Endothelial cell of umbilical vein (primary cell): ENCODE measurements around the gene POSTN. TPM values are rescaled to one million over a fixed set of nuclear protein-coding genes. Genes with fewer than 3 reads are reported as not detected.
"Not testable (repeated sequence)": the region's sequence is repeated elsewhere in the genome, so short reads cannot be mapped to it uniquely, and the experiment has no call there.

Experiments
- BruUV-seq: library from RNA; stranded (reverse); fragments of 400-500 nt; replicated peaks from 2 replicates; lab custom pipeline; 2021; lab: Mats Ljungman, UMichigan
- CTCF ChIA-PET: fragments of 300-600, 350-600 bp; sonication (Branson Sonifier 250); formaldehyde crosslinking; loops from one replicate; lab custom pipeline; 2021; ENCODE audit warnings: antibody characterized with exemption, inconsistent platforms; lab: Charles Lee
- POLR2A ChIA-PET: fragments of 300-600, 350-600 bp; sonication (Branson Sonifier 250); formaldehyde crosslinking; loops from one replicate; lab custom pipeline; 2021; ENCODE audit warnings: antibody characterized with exemption, inconsistent platforms; lab: Charles Lee
- DNase-seq: peaks from one replicate; pipeline ENCODE4 v3.0.0-alpha.2; 2011; ENCODE audit warnings: low read depth, low spot score
- FAIRE-seq: peaks from 2 replicates; lab custom pipeline; 2011; peaks lifted over from hg19 to GRCh38; lab: Jason Lieb, UNC
- H2AFZ ChIP-seq: 2 replicates; pipeline ENCODE4 v1.6.0; 2012; ENCODE audit warnings: low read depth, low read length, control low read depth, inconsistent platforms
- H3K27ac ChIP-seq: 2 replicates; pipeline ENCODE4 v1.5.1; 2011; ENCODE audit warnings: low read depth, mild to moderate bottlenecking, control low read depth, low read length, moderate library complexity; ENCODE audit not compliant: insufficient read depth
- H3K27me3 ChIP-seq, 2 experiments: 2 replicates each; pipeline versions ENCODE4 v1.6.0 to v1.6.1; 2011; ENCODE audit warnings: low read length in 2 of 2, mixed read lengths in 1 of 2; ENCODE audit not compliant: control insufficient read depth in 2 of 2, insufficient read depth in 2 of 2
- H3K36me3 ChIP-seq, 2 experiments: 2 replicates in 1 of 2; 3 replicates in 1 of 2; pipeline ENCODE4 v1.5.1; 2011; ENCODE audit warnings: low read length in 2 of 2, mild to moderate bottlenecking in 1 of 2, moderate library complexity in 1 of 2; ENCODE audit not compliant: control insufficient read depth in 2 of 2, insufficient read depth in 2 of 2; ENCODE audit errors: extremely low read depth in 1 of 2
- H3K4me1 ChIP-seq: 3 replicates; pipeline ENCODE4 v1.5.1; 2011; ENCODE audit warnings: mild to moderate bottlenecking, low read length; ENCODE audit not compliant: control insufficient read depth, insufficient read depth; ENCODE audit errors: extremely low read depth
- H3K4me2 ChIP-seq: 2 replicates; pipeline ENCODE4 v1.6.1; 2011; ENCODE audit warnings: low read length, control low read depth, mixed read lengths; ENCODE audit not compliant: insufficient read depth
- H3K4me3 ChIP-seq, 3 experiments: fragments of 200-600 bp in 1 of 3; sonication (generic), shearing (Covaris generic) in 1 of 3; replicated peaks in 1 of 3; 2 replicates each; pipeline ENCODE4 v1.5.1; 2011 to 2016; ENCODE audit warnings: control low read depth in 3 of 3, low read length in 3 of 3, mild to moderate bottlenecking in 2 of 3, inconsistent platforms in 1 of 3, low read depth in 1 of 3, moderate library complexity in 1 of 3; ENCODE audit not compliant: insufficient read depth in 1 of 3
- H3K79me2 ChIP-seq: 2 replicates; pipeline ENCODE4 v1.6.0; 2012; ENCODE audit warnings: low read length, inconsistent platforms; ENCODE audit not compliant: control insufficient read depth, insufficient read depth
- H3K9ac ChIP-seq: replicated peaks from 2 replicates; pipeline ENCODE3; 2011; ENCODE audit warnings: low read length, control low read depth; ENCODE audit not compliant: insufficient read depth; ENCODE audit errors: extremely low read depth
- H3K9me1 ChIP-seq: replicated peaks from 3 replicates; pipeline ENCODE4 v1.6.0; 2011; ENCODE audit warnings: mild to moderate bottlenecking, low read length; ENCODE audit not compliant: control insufficient read depth, insufficient read depth; ENCODE audit errors: extremely low read depth
- H3K9me3 ChIP-seq: replicated peaks from 2 replicates; pipeline ENCODE4 v1.5.1; 2012; ENCODE audit warnings: low read length, inconsistent platforms; ENCODE audit not compliant: control insufficient read depth, insufficient read depth
- H4K20me1 ChIP-seq: replicated peaks from 2 replicates; pipeline ENCODE3; 2011; ENCODE audit warnings: mild to moderate bottlenecking, low read length; ENCODE audit not compliant: control insufficient read depth, insufficient read depth; ENCODE audit errors: extremely low read depth
- CTCF ChIP-seq, 2 donors: IDR thresholded peaks; 1 replicate in 1 of 2; 2 replicates in 1 of 2; pipeline ENCODE4 v1.5.1; 2011; ENCODE audit warnings: low read length in 2 of 2, mild to moderate bottlenecking in 2 of 2, moderate library complexity in 2 of 2, control low read depth in 1 of 2, inconsistent platforms in 1 of 2, low read depth in 1 of 2; ENCODE audit not compliant: insufficient read depth in 1 of 2; ENCODE audit errors: extremely low read depth in 1 of 2
- FOS ChIP-seq: IDR thresholded peaks from 2 replicates; pipeline ENCODE4 v1.6.1; 2011; ENCODE audit warnings: mild to moderate bottlenecking, low read length, moderate library complexity, borderline replicate concordance; ENCODE audit not compliant: insufficient read depth
- GATA2 ChIP-seq: IDR thresholded peaks from 2 replicates; pipeline ENCODE4 v1.7.0; 2011; ENCODE audit warnings: low read depth, mild to moderate bottlenecking, moderate library complexity, mixed read lengths, low read length; ENCODE audit not compliant: insufficient read length, insufficient read depth
- JUN ChIP-seq: IDR thresholded peaks from 2 replicates; pipeline ENCODE4 v1.6.1; 2011; ENCODE audit warnings: borderline replicate concordance, low read depth; ENCODE audit not compliant: insufficient read length, insufficient read depth
- MAX ChIP-seq: IDR thresholded peaks from 2 replicates; pipeline ENCODE4 v1.6.1; 2011; ENCODE audit not compliant: insufficient read depth, insufficient read length
- MYC ChIP-seq: IDR thresholded peaks from one replicate; pipeline ENCODE4 v1.6.1; 2011; ENCODE audit warnings: mild to moderate bottlenecking, low read depth, low read length
- POLR2AphosphoS5 ChIP-seq: IDR thresholded peaks from 2 replicates; pipeline ENCODE4 v1.6.1; 2012; ENCODE audit warnings: low read depth, mild to moderate bottlenecking, control low read depth, low read length, moderate library complexity; ENCODE audit not compliant: insufficient read depth
- dilution Hi-C: fragments of 300-500 bp; cut with MboI; formaldehyde crosslinking; loops from one replicate; pipeline ENCODE4 v1.15.0; 2019; ENCODE audit warnings: low sequenced_read_pairs; ENCODE audit not compliant: extremely low pct_ligation_motif_present
- intact Hi-C: fragments of 100-400 bp; cut with micrococcal nuclease; formaldehyde crosslinking; loops from one replicate; pipeline ENCODE4 v1.10.0; 2022
- polyA plus RNA-seq, 4 experiments: library from polyadenylated mRNA; depleted of rRNA in 3 of 4; stranded (reverse) in 3 of 4; unstranded in 1 of 4; fragments of >200 nt; gene quantifications; 2 replicates each; pipeline versions ENCODE4 v1.2.1 to v1.2.3, GENCODE V29; 2011 to 2012; ENCODE audit warnings: missing spikeins in 1 of 4
- total RNA-seq: library from RNA; stranded (reverse); gene quantifications from 2 replicates; pipeline ENCODE4 v1.2.3, GENCODE V29; 2021

POSTN gene
- total and polyA plus RNA-seq, 2 donors (not counting 3 experiments of a cell fraction or from before 2014, with no cell fraction given), result 0.29 to 0.41 TPM

GRCh38 chr13:37594550-37594949, 4.0 kb downstream of the POSTN start:
- DNase-seq (no peak), FAIRE-seq (no peak)
- H3K27me3 ChIP-seq, result no peaks in the 10 kb centered on the region
- H4K20me1 ChIP-seq, result no peaks in the 10 kb centered on the region
- dilution Hi-C loops (no loop called here), intact Hi-C loops (no loop called here)
- H3K9me3 ChIP-seq, result no peaks in the 10 kb centered on the region
- H2AFZ ChIP-seq, result no peak overlapping the region
- H3K4me2 ChIP-seq, result no peak overlapping the region
- no peak for TF ChIP-seq POLR2AphosphoS5
- no peak for TF ChIP-seq JUN
- TF ChIP-seq MAX, result no peak
- TF ChIP-seq GATA2, result no peak
- no peak for TF ChIP-seq CTCF (IDR thresholded peaks at IDR 0.05; ENCODE audit: extremely low read depth in 1 of 2, insufficient read depth in 1 of 2, low read depth in 1 of 2, low read length in 2 of 2)
- no peak for TF ChIP-seq FOS
- TF ChIP-seq MYC, result no peak
- peaks cover 10% of the 10 kb centered on the region for H3K4me1 ChIP-seq
- H3K9ac ChIP-seq, result no peak overlapping the region
- H3K9me1 ChIP-seq, result no peaks in the 10 kb centered on the region
- CTCF ChIA-PET, result interaction anchor here (0.6 to 1.4 kb wide), 7 partner anchors 8 to 1901 kb away, joined by 3 read pairs; no protein-coding TSS in a partner anchor
- H3K79me2 ChIP-seq, result no peaks in the 10 kb centered on the region
- no peaks in the 10 kb centered on the region for H3K36me3 ChIP-seq
- no peak overlapping the region for H3K27ac ChIP-seq
- BruUV-seq, result no TSS peak
- POLR2A ChIA-PET, result no interaction called here
- no peak overlapping the region for H3K4me3 ChIP-seq

- H3K4me1 ChIP-seq, H3K9me3 ChIP-seq, H3K79me2 ChIP-seq, FAIRE-seq, H3K4me2 ChIP-seq, H3K36me3 ChIP-seq, H3K27ac ChIP-seq, H3K9ac ChIP-seq, H2AFZ ChIP-seq, dilution Hi-C loops, BruUV-seq, CTCF ChIA-PET, H3K27me3 ChIP-seq, POLR2A ChIA-PET, intact Hi-C loops, H4K20me1 ChIP-seq, H3K4me3 ChIP-seq, H3K9me1 ChIP-seq, DNase-seq: not testable (repeated sequence)
These were observed 9.2 kb downstream of the POSTN start for GRCh38 chr13:37589381-37589780.
